Amygdala (tissue), 56 donors: ENCODE measurements around the gene ANKRD34B.

Experiments used
- DNase-seq, 56 donors: peaks; one replicate each; lab custom pipeline; 2025; lab: John Stamatoyannopoulos, UW

Gene ANKRD34B

DNA sequence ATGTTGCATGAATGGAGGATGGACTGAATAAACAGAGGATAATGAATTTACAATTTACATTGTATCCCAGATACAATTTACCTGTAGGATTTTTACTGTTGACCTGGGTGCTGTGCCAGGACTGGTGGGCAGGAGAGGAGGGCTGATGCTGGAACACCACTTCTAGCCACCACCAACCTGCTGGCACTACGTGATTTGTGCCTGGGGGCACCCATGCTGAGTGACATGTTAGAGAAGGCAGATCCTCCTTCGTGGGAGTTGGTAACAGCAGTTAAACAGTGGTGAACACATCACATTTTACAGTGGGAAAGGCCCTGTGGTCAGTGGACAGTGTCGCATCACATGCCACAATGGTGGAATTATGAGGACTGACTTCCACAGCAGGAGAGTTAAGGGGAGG, 3.0 kb upstream of the ANKRD34B start:
- no peak for DNase-seq

DNA sequence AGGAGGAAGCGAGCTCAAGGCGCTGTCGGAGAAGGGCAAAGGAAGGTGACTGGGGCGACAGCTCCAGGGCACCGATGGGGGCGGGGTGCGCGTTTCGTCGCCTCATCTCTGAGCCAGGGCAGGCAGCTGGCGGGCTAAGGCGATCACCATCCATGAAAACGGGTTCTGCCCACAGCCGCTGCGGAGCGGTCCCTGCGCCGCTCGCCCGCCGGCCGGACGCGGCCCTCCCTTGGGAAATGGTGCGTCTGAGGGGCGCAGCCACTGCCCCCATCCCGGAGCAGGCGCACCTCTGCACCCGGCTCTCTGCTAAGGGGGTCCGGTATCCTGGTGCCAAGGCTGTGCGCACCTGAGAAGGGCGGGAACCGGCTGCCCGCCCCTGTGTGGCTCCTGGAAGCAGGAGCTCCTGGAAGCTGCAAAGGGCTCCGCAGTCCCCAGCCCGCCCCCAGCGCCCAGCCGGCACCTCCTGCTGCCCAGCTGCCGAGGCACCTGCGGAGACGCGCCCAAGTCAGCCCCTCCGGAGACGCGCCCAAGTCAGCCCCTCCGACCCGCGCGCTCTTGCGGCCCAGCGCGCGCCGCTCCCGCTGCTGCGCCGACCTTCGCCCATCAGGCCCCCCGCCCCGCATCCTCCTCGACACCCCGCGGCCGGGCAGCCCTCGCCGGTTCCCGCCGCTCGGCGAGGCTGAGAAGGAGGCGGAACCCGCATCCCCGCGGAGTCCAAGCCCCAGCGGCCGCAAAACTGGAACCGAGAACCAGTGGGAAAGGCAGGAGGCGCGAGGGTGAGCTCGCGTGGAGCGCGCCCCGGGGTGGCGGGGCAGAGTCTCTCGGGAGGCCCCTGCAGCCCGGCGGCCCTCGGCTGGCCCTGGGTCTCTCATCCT, 757 bp downstream of the ANKRD34B start:
- no peak for DNase-seq

DNA sequence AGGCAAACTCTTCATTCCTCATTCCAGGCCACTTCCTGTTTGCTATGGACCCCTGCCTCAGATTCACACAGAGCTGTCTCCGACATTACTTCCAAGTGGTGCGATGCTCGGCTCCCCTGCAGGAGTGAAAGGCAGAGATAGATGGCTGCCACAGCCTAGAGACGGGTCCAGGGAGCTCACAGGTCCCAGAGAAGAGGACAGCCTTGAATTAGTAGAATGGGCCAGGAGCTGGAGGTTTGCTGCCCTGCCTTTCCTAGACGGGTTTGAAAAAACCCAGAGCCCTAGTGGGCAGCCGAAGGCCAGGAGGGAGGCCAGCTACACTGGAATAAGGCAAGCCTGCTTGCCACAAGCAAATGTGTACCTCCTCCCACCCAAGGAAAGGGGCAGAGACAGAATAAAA, 1.8 kb downstream of the ANKRD34B start:
- DNase-seq: no peak

DNA sequence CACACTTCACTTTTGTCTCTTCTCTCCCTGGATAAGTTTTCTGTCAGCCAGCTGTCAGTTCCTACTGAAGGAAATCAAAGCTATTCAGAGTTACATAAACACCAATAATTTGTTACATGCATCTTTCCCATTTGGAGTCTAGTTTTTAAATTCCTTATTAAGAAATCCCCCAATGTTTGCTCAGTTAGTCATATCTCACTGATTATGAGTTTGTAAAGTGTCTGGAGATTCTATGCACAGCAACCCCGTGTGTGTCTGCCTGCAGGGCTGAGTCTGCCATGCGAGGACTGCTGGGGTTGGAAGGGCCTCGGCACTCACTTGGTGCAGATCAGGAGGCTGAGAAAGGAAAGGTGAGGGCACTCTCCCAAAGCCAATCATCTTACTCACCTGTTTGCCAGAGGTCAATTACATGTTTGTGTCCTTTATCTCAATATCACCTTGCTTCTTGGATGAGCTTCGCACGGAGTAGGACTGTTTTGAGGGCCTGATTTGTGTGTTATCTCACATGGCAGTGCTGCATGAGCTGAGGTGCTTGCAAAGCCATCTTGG, 3.3 kb downstream of the ANKRD34B start:
- no peak for DNase-seq

DNA sequence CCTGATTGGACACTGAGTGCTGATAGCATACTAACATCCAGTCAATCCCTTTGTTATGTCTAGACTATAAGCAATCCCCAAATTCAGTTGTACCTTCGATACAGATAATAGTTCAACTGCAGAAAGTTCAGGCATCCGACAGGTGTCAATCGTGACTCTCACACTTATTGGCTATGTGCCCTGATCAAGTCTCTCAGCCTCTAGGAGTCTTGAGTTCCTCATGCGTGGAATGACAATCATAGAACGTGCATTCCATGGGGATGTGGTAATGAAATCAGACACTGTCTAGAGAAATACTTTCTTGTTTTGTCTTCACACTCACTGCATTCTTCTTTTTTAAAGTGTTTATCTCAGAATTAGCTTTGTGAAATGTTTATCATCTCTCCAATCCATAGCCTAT, 4.8 kb downstream of the ANKRD34B start:
- DNase-seq: no peak

- no peak for DNase-seq
Observed at GRCh38 chr5:80559244-80559643, 10.8 kb downstream of the ANKRD34B start.

DNA sequence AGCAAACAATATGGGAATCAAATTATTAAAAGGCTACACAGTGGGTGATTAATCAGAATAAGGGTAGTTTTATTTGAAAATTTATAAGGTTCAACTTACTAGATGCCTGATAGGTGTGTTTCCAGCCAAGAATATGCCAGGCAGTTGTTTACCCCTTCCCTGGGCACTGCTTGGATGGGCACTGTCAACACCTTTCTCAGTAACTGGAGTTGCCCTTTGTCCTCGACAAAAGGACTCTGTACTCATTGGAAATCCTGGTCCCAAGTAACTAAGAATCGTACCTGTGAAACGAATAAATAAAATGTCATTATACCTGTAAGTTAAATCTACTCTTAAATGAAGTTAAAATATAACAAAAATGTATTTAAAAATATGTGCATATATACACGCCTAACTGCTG, 15.0 kb downstream of the ANKRD34B start:
- no peak for DNase-seq

- no peak for DNase-seq
Observed at GRCh38 chr5:80554646-80555045, 15.4 kb downstream of the ANKRD34B start.

- DNase-seq: no peak
Observed at GRCh38 chr5:80541392-80541791, 28.7 kb downstream of the ANKRD34B start.

DNA sequence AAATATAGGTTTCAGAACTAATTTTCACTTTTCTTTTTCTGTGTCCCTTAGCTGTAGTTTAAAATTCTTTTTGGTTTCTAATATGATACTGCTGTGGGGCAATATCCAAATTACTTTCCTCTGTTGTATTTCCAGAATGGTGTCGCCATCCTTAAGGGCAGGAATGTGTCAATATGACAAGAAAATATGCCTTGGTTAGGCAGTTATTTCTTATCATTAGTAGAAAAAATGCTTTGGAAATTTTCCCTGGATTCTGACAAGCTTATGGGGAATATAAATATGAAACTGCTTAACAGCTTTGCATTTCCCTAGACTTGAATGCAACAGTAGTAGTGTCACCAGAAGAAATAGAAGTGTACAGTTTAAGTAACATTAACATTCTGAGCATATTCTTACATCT, 29.4 kb downstream of the ANKRD34B start:
- DNase-seq: no peak

DNA sequence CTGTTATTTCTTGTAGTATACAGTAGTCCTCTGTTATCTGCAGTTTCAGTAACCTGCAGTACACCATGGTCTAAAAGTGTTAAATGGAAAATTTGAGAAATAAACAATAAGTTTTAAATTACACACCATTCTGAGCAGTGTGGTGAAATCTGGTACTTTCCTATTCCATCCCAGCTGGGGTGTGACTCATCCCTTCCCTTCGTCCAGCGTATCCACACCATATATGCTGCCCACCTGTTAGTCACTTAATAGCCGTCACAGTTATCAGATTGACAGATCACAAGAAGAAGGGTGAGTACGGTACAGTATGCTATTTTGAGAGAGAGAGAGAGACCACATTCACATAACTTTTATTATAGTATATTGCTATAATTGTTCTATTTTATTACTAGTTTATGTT, 53.3 kb downstream of the ANKRD34B start:
- DNase-seq: no peak

GRCh38 chr5:80509362-80509761, 60.7 kb downstream of the ANKRD34B start:
- no peak for DNase-seq

GRCh38 chr5:80508844-80509243, 61.2 kb downstream of the ANKRD34B start:
- no peak for DNase-seq

DNA sequence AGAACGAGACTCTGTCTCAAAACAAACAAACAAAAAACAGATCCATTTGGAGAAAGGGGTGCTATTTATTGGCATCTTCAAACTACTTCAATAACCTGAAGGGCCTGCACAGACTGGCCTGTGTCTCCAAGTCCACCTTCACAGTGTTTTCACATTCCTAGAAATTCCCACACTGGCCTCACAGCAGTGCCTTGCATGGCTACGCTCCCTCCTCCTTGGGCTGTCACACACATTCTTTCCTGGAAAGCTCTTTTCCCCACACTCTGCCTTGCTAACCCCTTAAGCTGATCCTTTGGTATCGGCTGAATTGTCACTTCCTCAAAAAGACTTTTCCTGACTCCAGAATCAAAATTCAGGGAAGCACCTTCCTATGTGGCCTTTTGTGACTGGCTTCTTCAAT, 62.4 kb downstream of the ANKRD34B start:
- no peak for DNase-seq
